Kidney (tissue), 14 donors: Measurements from ENCODE around the gene TRMT1. TPM values are rescaled to one million over a fixed set of nuclear protein-coding genes. Genes with fewer than 3 reads are reported as not detected.

ENCODE experiments used
- DNase-seq, 5 donors: peaks; one replicate each; pipeline ENCODE4 v3.0.0-alpha.2; 2013 to 2020
- FAIRE-seq: peaks from 2 replicates; lab custom pipeline; 2012; peaks lifted over from hg19 to GRCh38; lab: Jason Lieb, UNC
- H3K27ac ChIP-seq, 2 donors: one replicate each; pipeline ENCODE4 v1.7.0; 2013; ENCODE audit warnings: low read depth in 2 of 2, low read length in 2 of 2, inconsistent platforms in 1 of 2
- H3K27me3 ChIP-seq: one replicate; pipeline ENCODE4 v1.7.1; 2013; ENCODE audit warnings: low read length, inconsistent platforms; ENCODE audit not compliant: control insufficient read depth, insufficient read depth
- H3K36me3 ChIP-seq, 3 donors: one replicate each; pipeline versions ENCODE4 v1.7.0 to v1.7.1; 2013; ENCODE audit warnings: low read length in 3 of 3, control low read depth in 1 of 3, inconsistent platforms in 1 of 3; ENCODE audit not compliant: insufficient read depth in 3 of 3, control insufficient read depth in 2 of 3
- H3K4me1 ChIP-seq, 3 donors: one replicate each; pipeline versions ENCODE4 v1.7.0 to v1.7.1; 2013; ENCODE audit warnings: low read length in 3 of 3, inconsistent platforms in 1 of 3, low read depth in 1 of 3; ENCODE audit not compliant: control insufficient read depth in 2 of 3, insufficient read depth in 2 of 3
- H3K4me3 ChIP-seq, 3 donors: one replicate each; pipeline versions ENCODE4 v1.7.0 to v1.8.1; 2013; ENCODE audit warnings: low read length in 3 of 3, control low read depth in 1 of 3, inconsistent platforms in 1 of 3
- H3K9ac ChIP-seq, 3 donors: one replicate each; pipeline versions ENCODE4 v1.7.0 to v1.7.1; 2013; ENCODE audit warnings: low read length in 3 of 3, control low read depth in 1 of 3, inconsistent platforms in 1 of 3
- H3K9me3 ChIP-seq, 3 donors: one replicate each; pipeline versions ENCODE4 v1.7.0 to v1.7.1; 2013; ENCODE audit warnings: low read length in 3 of 3, control low read depth in 1 of 3, inconsistent platforms in 1 of 3; ENCODE audit not compliant: control insufficient read depth in 2 of 3, insufficient read depth in 1 of 3
- CTCF ChIP-seq: IDR thresholded peaks from 3 replicates; pipeline ENCODE4 v1.5.1; 2012; ENCODE audit warnings: mild to moderate bottlenecking, moderate library complexity, borderline replicate concordance; ENCODE audit not compliant: insufficient read depth; ENCODE audit errors: extremely low read depth
- intact Hi-C: fragments of 100-400 bp; cut with DNase I; formaldehyde crosslinking; loops from one replicate; pipeline ENCODE4 v1.11.1; 2022
- polyA plus RNA-seq: library from polyadenylated mRNA; stranded (reverse); fragments of 350-450 nt; fragmentation: Illumina TruSeq; extraction: RNeasy Lipid Tissue Mini Kit (QIAGEN cat#74804); gene quantifications from one replicate; pipeline ENCODE4 v1.2.3, GENCODE V29; 2014; ENCODE audit warnings: low read depth, low replicate concordance; ENCODE audit not compliant: insufficient read depth
- total RNA-seq: library from RNA; stranded (reverse); fragmentation: NEBNext Ultra II Directional; extraction: Animal tissue kit (Norgen Biotek cat#: 25700); gene quantifications from one replicate; pipeline ENCODE4 v1.2.1, GENCODE V29; 2021
- donor health status: control.
- donor health status: control.
- donor health status: control.
- donor health status: control.
- donor health status: control.
- donor health status: DM: yes; HTN: yes; CAD: no.
- donor health status: Normal renal cell carcinoma (clear cell type).

The TRMT1 gene
- total and polyA plus RNA-seq, 2 donors from 2014 or later, result 22.7 to 40.0 TPM

GRCh38 chr19:13127811-13128575 is 11.5 kb upstream of the TRMT1 start:
- intact Hi-C loops, result no loop called here
- H3K9ac ChIP-seq, result no peak overlapping the region
- H3K36me3 ChIP-seq, result peaks cover 0 to 3% (median 0%) of the 10 kb centered on the region in 3 donors
- no peaks in the 10 kb centered on the region for H3K9me3 ChIP-seq
- FAIRE-seq (no peak), DNase-seq (no peak)
- no peaks in the 10 kb centered on the region for H3K27me3 ChIP-seq
- no peak overlapping the region for H3K4me3 ChIP-seq
- no peaks in the 10 kb centered on the region for H3K4me1 ChIP-seq
- H3K27ac ChIP-seq, result no peak overlapping the region
- TF ChIP-seq CTCF, result no peak

- no peaks in the 10 kb centered on the region for H3K9me3 ChIP-seq
These were observed 10.5 kb upstream of the TRMT1 start for GRCh38 chr19:13127051-13127450.

DNA sequence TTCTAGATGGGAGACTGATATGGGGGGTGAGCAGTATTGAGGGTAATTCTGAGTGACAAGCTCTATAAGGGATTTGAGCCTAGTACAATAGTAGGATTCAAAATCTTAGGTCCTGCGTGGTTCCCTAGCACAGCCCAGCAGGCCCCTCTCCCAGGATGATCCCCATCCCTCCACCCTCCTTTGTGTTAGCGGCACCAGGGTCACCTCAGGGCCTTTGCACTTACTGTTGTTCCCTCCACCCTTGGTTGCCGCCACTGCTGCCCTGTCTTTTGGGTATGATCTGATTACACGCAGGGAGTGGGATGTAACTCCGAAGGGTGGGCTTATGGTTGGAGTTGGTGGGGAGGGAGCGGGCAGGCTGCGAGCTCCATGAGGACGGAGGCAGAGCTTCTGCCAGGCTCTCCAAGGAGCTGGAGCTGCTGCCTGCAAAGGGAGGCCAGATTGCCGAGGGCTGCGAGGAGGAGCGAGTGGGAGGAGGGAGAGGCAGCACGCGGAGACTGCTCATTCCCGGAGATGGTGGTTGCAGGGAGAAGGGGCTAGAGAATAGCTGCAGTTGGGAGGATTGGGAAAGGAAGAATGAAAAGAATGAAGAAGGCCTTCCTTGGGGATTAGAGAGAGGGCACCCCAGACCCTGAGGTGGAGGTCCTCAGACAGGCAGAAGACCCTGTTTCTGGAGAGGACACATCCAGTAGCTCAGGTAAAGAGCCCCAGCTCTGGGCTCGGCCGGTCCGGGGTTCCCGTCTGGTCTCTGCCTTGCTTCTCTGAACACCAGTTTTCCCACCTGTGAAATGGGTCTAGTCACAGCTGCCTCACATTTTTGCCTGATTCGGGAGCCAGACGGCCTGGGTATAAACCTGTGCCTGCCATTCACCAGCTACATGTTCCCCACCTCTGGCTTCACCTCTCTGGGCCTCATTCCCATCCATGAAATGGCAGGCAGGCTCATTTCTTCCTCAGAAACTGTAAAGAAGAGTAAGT is 6.7 kb upstream of the TRMT1 start:
- FAIRE-seq (no peak), DNase-seq (no peak)
- no peaks in the 10 kb centered on the region for H3K9me3 ChIP-seq
- H3K4me1 ChIP-seq, result peaks cover 2 to 24% (median 8%) of the 10 kb centered on the region in 3 donors
- no peak overlapping the region for H3K9ac ChIP-seq
- peaks cover 0 to 3% (median 0%) of the 10 kb centered on the region in 3 donors for H3K36me3 ChIP-seq
- TF ChIP-seq CTCF, result no peak
- intact Hi-C loops, result no loop called here
- no peaks in the 10 kb centered on the region for H3K27me3 ChIP-seq
- H3K27ac ChIP-seq, result no peak overlapping the region
- H3K4me3 ChIP-seq, result no peak overlapping the region

More at GRCh38 chr19:13127051-13127450, 10.5 kb upstream of the TRMT1 start:
- H3K27ac ChIP-seq, result no peak overlapping the region
- FAIRE-seq (no peak), DNase-seq (no peak)
- H3K36me3 ChIP-seq, result peaks cover 0 to 3% (median 0%) of the 10 kb centered on the region in 3 donors
- H3K27me3 ChIP-seq, result no peaks in the 10 kb centered on the region
- intact Hi-C loops, result no loop called here
- H3K9ac ChIP-seq, result no peak overlapping the region
- TF ChIP-seq CTCF, result no peak
- no peak overlapping the region for H3K4me3 ChIP-seq
- peaks cover 0 to under 1% (median 0%) of the 10 kb centered on the region in 3 donors for H3K4me1 ChIP-seq
